Memory B cell (primary cell): ENCODE data around the gene PTAR1.

Experiments used
- ATAC-seq: fragments of 150-1000 bp; cut with Tn5 transposase; 2 replicates; pipeline ENCODE4 v1.10.0; 2021; ENCODE audit warnings: low read depth, mild to moderate bottlenecking, moderate library complexity
- DNase-seq, 2 donors: peaks; one replicate each; pipeline ENCODE4 v3.0.0; 2022; ENCODE audit warnings: low spot score in 2 of 2
- H3K27ac Mint-ChIP-seq: one replicate; pipeline ENCODE4 v1.8.0; 2022; ENCODE audit warnings: mild to moderate bottlenecking, moderate library complexity, mixed read lengths
- H3K27me3 Mint-ChIP-seq: one replicate; pipeline ENCODE4 v1.8.0; 2022; ENCODE audit warnings: mixed read lengths
- H3K36me3 Mint-ChIP-seq: one replicate; pipeline ENCODE4 v1.8.0; 2022; ENCODE audit warnings: mild to moderate bottlenecking, mixed read lengths
- H3K4me1 Mint-ChIP-seq: one replicate; pipeline ENCODE4 v1.8.0; 2022; ENCODE audit warnings: mixed read lengths
- H3K4me3 Mint-ChIP-seq: one replicate; pipeline ENCODE4 v1.8.0; 2022; ENCODE audit warnings: mild to moderate bottlenecking, moderate library complexity, mixed read lengths
- H3K9me3 Mint-ChIP-seq: one replicate; pipeline ENCODE4 v1.8.0; 2022; ENCODE audit warnings: mixed read lengths

PTAR1 gene

DNA sequence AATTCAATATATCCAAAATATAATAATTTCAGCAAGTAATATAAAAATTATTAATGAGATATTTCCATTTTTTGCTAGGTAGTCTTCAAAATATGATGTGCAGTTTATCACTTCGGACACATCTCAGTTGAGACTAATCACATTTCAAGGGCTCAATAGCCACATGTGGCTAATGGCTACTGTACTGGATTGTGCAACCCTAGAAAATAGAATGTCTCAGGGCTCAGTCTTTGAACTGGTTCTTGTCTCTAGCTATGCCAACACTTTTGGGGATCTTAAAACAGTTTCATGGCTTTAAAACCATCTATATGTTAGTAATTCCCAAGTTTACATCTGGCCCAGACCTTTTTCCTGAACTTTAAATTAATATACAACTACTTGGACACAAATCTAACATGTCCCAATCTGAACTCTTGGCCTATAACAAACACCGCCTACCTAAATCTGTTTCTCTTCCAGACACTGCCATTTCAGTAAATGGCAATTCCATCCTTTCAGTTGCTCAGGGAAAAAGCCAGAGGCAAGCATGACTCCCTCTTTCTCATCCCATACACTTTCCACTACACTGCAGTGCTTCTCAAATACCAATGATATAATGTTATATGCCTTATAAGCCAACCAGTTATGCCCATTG, 18.8 kb downstream of the PTAR1 start:
- Mint-ChIP-seq H3K36me3 (peaks cover 39% of the 10 kb centered on the region), H3K4me3 (no peak overlapping the region), H3K9me3 (no peaks in the 10 kb centered on the region), H3K4me1 (peaks cover 23% of the 10 kb centered on the region), H3K27ac (no peak overlapping the region), H3K27me3 (no peaks in the 10 kb centered on the region)
- no peak for DNase-seq
- ATAC-seq: no peak

DNA sequence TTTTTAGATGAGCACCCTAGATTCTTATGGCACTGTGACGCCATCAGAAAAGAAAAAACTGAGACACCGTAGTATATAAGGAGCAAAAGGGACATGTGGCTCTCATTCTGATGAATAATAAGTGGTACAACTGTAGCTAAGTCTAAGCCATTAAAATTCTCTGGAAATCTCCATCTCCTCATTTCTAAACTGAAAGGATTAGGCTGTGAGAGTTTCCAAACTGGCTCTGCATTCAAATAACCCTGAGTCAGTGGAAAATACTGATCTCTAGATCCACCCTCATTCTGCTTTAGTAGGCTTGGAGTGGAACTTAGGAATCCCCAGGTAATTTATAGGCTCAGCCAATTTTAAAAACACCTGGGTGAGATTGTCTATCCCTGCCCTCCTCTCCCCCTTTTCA, 28.5 kb downstream of the PTAR1 start:
- ATAC-seq: no peak
- H3K27ac Mint-ChIP-seq: no peak overlapping the region
- H3K4me1 Mint-ChIP-seq: peaks cover 2% of the 10 kb centered on the region
- H3K9me3 Mint-ChIP-seq: no peaks in the 10 kb centered on the region
- peaks cover 30% of the 10 kb centered on the region for H3K36me3 Mint-ChIP-seq
- H3K4me3 Mint-ChIP-seq: no peak overlapping the region
- H3K27me3 Mint-ChIP-seq: no peaks in the 10 kb centered on the region
- DNase-seq: no peak

DNA sequence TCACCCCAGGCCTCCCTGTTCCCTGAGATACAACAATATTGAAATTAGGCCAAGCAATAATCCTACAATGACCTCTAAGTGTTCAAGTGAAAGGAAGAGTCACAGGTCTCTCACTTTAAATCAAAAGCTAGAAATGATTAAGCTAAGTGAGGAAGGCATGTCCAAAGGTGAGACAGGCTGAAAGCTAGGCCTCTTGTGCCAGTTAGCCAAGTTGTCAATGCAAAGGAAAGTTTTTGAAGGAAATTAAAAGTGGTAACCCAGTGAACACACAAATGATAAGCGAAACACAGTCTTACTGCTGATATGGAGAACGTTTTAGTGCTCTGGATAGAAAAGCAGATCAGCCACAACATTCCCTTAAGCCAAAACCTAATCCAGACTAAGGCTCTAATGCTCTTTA, 39.8 kb downstream of the PTAR1 start:
- Mint-ChIP-seq H3K4me3 (no peak overlapping the region), H3K27ac (peak overlapping the region; percentile 58), H3K4me1 (no peaks in the 10 kb centered on the region), H3K9me3 (no peaks in the 10 kb centered on the region), H3K27me3 (no peaks in the 10 kb centered on the region), H3K36me3 (peaks cover 51% of the 10 kb centered on the region)
- ATAC-seq (no peak), DNase-seq (no peak)

DNA sequence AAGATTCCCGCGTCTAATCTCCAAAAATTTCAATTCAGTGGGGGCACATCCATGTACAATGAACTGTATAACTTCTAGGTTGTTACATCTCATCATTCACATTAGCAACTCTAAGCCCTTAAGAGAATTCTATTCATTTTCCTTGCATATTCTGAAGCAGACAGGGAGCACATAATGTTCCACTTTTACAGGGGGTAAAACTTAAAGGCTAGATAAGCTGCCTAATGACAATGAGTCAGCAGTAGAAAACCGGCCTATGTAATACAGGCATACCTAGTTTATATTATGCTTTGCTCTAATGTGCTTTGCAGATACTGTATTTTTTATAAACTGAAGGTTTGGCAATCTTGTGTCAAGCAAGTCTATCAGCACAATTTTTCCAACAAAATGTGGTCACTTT, 40.4 kb downstream of the PTAR1 start:
- H3K4me1 Mint-ChIP-seq: no peaks in the 10 kb centered on the region
- H3K9me3 Mint-ChIP-seq: no peaks in the 10 kb centered on the region
- no peaks in the 10 kb centered on the region for H3K27me3 Mint-ChIP-seq
- H3K36me3 Mint-ChIP-seq: peaks cover 49% of the 10 kb centered on the region
- DNase-seq (no peak), ATAC-seq (no peak)
- no peak overlapping the region for H3K27ac Mint-ChIP-seq
- H3K4me3 Mint-ChIP-seq: no peak overlapping the region

DNA sequence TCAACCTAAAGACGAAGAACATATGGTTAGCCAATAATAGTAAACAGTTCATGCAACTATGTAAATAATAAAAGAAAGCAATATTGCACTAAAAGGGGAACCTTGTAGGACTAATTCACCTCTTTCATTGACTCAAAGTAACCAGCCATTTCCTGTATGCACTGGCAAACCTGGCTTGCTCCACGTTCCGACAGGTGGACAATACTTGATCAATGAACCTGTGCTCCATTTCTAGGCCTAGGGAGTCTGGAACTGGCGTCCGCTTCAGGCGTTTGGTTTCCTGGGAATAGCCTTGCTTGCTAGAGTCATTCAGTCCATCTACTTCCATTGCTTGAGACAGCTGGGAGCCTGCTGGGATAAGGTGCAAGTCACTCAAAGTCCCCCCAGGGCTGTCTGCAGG, 41.6 kb downstream of the PTAR1 start:
- DNase-seq (no peak), ATAC-seq (no peak)
- no peaks in the 10 kb centered on the region for H3K27me3 Mint-ChIP-seq
- H3K36me3 Mint-ChIP-seq: peaks cover 43% of the 10 kb centered on the region
- no peak overlapping the region for H3K4me3 Mint-ChIP-seq
- H3K4me1 Mint-ChIP-seq: no peaks in the 10 kb centered on the region
- no peaks in the 10 kb centered on the region for H3K9me3 Mint-ChIP-seq
- no peak overlapping the region for H3K27ac Mint-ChIP-seq

DNA sequence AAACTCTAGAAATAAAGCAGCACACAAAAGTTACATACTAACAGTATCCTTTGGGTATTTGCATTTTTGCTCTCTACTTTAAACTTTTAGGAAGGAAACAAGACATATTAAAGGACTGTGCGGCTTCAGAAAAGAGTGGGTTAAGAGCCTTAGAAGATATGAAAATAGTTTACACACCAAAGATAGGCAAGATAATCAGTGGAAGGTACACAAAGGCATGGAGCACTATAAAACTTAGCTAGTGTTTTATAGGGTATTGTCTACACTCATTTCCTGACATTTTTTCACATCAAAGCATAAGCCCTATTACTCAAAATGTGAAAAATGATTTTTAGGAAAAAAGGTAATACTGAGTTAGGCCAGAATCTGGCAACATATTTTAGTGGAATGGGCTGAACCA, 44.0 kb downstream of the PTAR1 start:
- ATAC-seq (no peak), DNase-seq (no peak)
- Mint-ChIP-seq H3K36me3 (peaks cover 30% of the 10 kb centered on the region), H3K27ac (no peak overlapping the region), H3K27me3 (no peaks in the 10 kb centered on the region), H3K9me3 (no peaks in the 10 kb centered on the region), H3K4me1 (no peaks in the 10 kb centered on the region), H3K4me3 (no peak overlapping the region)

DNA sequence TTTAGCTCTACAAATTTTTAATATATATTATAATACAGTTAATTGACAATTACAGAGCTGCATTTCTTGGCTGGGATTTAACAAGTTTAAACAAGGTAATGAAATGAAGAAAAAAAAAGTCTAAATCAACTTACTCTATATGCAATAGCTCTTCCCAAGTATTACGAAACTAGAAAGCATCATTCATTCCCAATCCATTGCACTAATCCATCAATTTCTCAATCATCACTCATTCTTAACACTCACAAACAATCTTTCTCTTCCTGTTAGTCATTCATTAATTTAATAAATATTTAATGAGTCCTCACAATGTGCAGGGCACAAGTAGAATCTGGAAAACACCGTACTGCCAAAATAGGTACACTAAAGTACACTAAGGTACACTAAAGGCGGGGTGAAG, 44.7 kb downstream of the PTAR1 start:
- Mint-ChIP-seq H3K27ac (no peak overlapping the region), H3K27me3 (no peaks in the 10 kb centered on the region), H3K36me3 (peaks cover 28% of the 10 kb centered on the region), H3K9me3 (no peaks in the 10 kb centered on the region), H3K4me3 (no peak overlapping the region), H3K4me1 (no peaks in the 10 kb centered on the region)
- ATAC-seq: no peak
- no peak for DNase-seq

DNA sequence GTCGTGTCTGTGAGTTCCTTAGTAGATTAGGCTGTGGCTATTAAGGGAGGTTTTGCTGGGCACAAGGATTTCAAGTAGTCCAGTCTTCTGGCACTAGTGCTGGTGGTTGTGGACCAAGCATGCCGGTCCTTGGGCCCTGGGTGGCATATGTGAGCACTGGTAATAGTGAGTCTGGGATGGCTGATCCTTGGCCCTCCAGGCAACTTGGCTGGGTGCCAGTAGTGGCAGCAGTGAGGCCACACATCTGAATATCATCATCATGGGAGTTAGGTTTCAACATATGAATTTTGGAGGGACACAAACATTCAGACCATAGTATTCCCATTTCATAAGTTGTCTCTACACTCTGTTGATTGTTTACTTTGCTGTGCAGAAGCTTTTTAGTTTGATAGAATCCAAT, 62.3 kb downstream of the PTAR1 start:
- Mint-ChIP-seq H3K27ac (no peak overlapping the region), H3K4me1 (no peaks in the 10 kb centered on the region), H3K4me3 (no peak overlapping the region), H3K36me3 (peaks cover 6% of the 10 kb centered on the region), H3K9me3 (peaks cover 18% of the 10 kb centered on the region), H3K27me3 (peaks cover 3% of the 10 kb centered on the region)
- DNase-seq (no peak), ATAC-seq (no peak)

DNA sequence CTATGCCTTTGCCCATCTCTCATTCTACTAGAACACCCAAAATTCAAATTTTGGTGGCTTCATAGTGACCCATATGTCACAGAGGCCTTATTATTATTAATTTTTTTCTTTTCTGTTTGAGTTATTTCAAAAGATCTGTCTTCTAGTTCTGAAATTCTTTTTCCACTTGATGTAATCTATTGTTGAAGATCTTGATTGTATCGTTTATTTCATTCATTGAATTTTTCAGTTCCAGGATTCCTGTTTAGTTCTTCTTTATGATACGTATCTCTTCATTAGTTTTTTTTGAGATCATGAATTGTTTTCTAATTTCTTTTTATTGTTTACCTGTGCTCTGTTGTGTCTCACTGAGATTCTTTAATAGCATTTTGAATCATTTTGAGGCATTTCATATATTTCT, 63.0 kb downstream of the PTAR1 start:
- H3K27ac Mint-ChIP-seq: no peak overlapping the region
- H3K36me3 Mint-ChIP-seq: peaks cover 5% of the 10 kb centered on the region
- ATAC-seq (no peak), DNase-seq (no peak)
- H3K4me1 Mint-ChIP-seq: no peaks in the 10 kb centered on the region
- H3K27me3 Mint-ChIP-seq: peaks cover 3% of the 10 kb centered on the region
- no peak overlapping the region for H3K4me3 Mint-ChIP-seq
- H3K9me3 Mint-ChIP-seq: peaks cover 18% of the 10 kb centered on the region

DNA sequence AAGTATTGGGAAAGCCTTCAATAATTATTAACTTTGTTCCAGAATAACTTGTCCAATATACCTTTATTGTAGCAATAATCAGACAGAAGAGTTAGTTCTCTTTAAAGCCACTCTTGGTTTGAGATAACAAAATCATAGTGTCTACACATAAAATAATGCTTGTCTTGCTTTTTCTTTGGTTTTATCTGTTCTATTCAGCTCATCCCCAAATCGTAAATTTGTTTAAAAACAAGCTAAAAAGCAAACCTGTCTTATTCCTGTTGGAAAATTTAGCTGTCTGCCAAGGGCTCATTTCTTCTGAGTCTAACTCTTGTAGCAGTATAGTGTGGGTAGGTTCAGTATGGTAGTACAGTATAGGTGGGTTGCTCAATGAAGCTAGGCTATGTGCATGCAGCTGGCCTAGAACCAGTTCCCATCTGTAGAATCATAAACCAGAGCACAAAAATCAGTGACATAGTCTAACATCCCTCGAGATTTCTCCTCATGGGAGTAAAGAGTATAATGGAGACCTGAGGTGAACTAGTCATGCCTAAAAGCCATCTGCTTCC, 69.7 kb downstream of the PTAR1 start:
- ATAC-seq (no peak), DNase-seq (no peak)
- no peak overlapping the region for H3K4me3 Mint-ChIP-seq
- no peaks in the 10 kb centered on the region for H3K4me1 Mint-ChIP-seq
- peaks cover 2% of the 10 kb centered on the region for H3K27me3 Mint-ChIP-seq
- H3K9me3 Mint-ChIP-seq: peaks cover 6% of the 10 kb centered on the region
- no peak overlapping the region for H3K27ac Mint-ChIP-seq
- H3K36me3 Mint-ChIP-seq: no peaks in the 10 kb centered on the region

DNA sequence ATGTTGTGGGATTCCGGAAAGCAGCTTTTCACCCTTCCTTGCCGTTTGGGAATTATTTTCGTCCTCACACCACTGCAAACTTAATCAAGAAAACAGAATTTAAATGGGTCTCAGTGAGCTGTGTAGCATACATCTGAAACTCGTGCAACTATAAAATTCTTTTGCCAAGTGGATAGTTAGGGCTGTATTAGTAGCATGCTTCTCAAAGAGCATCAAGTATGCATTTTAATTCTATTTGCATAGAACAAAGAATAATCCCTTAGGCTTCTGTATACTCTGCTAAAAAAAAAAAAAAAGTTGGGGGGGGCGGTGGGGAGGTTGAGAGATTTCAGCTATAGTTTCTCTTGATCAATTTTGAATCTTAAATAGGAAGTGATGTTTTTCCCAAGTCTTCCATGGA, 75.9 kb downstream of the PTAR1 start:
- DNase-seq (no peak), ATAC-seq (no peak)
- no peak overlapping the region for H3K4me3 Mint-ChIP-seq
- H3K27ac Mint-ChIP-seq: no peak overlapping the region
- no peaks in the 10 kb centered on the region for H3K9me3 Mint-ChIP-seq
- H3K4me1 Mint-ChIP-seq: no peaks in the 10 kb centered on the region
- H3K27me3 Mint-ChIP-seq: no peaks in the 10 kb centered on the region
- H3K36me3 Mint-ChIP-seq: no peaks in the 10 kb centered on the region

DNA sequence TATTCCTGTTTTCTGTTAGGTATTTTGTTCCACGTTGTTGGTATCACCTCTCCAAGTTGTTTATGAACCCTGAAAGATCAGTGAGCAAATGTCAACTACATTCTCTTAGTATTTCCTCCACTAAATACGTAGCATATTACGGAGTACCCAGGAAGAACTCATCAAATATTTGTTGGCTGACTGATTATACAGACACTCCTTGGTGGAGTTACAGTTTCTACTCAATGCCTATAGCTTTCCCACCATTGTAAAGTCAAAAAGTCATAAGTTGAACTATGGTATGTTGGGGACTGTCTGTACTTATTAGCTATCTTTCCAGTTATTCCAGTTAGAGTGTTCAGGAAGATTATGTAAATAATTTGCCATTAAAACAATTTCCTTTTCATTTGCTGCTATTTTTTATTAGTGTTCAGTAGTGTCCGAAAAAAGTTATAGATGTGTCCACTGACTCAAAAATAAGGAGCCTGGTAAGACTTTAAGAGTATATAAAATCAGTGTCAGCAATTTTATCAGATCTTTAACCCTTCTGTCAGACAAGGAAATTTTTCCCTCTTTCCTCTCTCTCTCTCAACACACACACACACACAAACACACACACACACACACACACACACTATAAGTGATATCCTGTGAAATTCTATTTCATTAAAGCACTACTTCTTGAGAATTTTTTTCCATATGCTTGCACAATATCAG, 80.8 kb downstream of the PTAR1 start:
- no peaks in the 10 kb centered on the region for H3K4me1 Mint-ChIP-seq
- DNase-seq (no peak), ATAC-seq (no peak)
- no peaks in the 10 kb centered on the region for H3K36me3 Mint-ChIP-seq
- H3K27me3 Mint-ChIP-seq: peaks cover 3% of the 10 kb centered on the region
- H3K4me3 Mint-ChIP-seq: no peak overlapping the region
- H3K27ac Mint-ChIP-seq: no peak overlapping the region
- H3K9me3 Mint-ChIP-seq: no peaks in the 10 kb centered on the region

DNA sequence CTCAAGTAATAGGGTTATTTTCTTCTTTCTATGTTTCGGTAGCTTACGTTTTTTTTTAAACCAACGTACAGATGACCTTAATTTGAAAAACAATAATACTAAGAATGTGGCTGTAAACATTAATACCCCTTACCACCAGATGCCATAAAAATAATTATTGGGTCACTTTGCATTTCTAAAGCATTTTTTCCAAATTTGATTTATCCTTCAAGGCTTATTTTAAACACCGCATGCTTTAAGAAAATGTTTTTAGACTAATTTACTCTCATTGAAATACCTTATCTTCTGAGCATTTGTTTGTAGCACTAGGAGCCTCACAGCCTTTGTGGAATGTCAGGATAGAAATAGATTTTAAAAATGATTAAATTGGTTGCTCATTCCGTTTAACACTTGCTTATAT, 81.9 kb downstream of the PTAR1 start:
- H3K27ac Mint-ChIP-seq: no peak overlapping the region
- H3K4me1 Mint-ChIP-seq: no peaks in the 10 kb centered on the region
- no peaks in the 10 kb centered on the region for H3K9me3 Mint-ChIP-seq
- no peak overlapping the region for H3K4me3 Mint-ChIP-seq
- ATAC-seq: no peak
- peaks cover 3% of the 10 kb centered on the region for H3K27me3 Mint-ChIP-seq
- DNase-seq: no peak
- no peaks in the 10 kb centered on the region for H3K36me3 Mint-ChIP-seq

DNA sequence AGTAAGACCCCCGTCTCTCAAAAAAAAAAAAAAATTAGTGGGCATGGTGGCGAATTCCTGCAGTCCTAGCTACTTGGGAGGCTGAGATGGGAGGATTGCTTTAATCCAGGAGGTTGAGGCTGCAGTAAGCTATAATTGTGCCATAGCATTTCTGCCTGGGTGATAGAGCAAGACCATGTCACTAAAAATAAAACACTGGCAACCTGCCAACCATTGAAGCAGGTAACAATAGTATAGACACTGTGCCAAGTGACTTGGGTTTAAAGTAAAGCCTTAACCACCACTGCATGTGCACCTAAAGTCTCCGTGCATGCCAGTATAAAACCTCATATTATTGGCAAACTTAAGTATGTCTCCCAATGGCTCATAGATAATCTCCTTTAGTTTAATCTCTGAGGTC, 84.2 kb downstream of the PTAR1 start:
- H3K4me1 Mint-ChIP-seq: peaks cover 3% of the 10 kb centered on the region
- DNase-seq: no peak
- H3K27ac Mint-ChIP-seq: no peak overlapping the region
- H3K9me3 Mint-ChIP-seq: no peaks in the 10 kb centered on the region
- H3K36me3 Mint-ChIP-seq: no peaks in the 10 kb centered on the region
- ATAC-seq: no peak
- H3K27me3 Mint-ChIP-seq: peaks cover 13% of the 10 kb centered on the region
- no peak overlapping the region for H3K4me3 Mint-ChIP-seq
